Measurements from ENCODE around the gene ZNF224. TPM values are rescaled to one million over a fixed set of nuclear protein-coding genes. Genes with fewer than 3 reads are reported as not detected.
A peak's percentile ranks its signal among the peaks of the same experiment; 100 is the strongest.

The ZNF224 gene
- 10 to 100 TPM; 12.5 to 33.0 (median 16.8) TPM for total RNA-seq

- Histone ChIP-seq H3K27me3 (no peaks in the 10 kb centered on the region), H3K9me3 (peaks cover 0 to 9% (median 0%) of the 10 kb centered on the region in 3 donors), H3K27ac (peak within 1 kb of the TSS; percentile 11 to 83 (median 82)), H3K4me1 (peaks cover 0 to 21% (median 0%) of the 10 kb centered on the region in 3 donors), H3K4me3 (peak within 1 kb of the TSS; percentile 41 to 77), H3K36me3 (peaks cover 0 to 27% of the 10 kb centered on the region in 2 donors)
- TF ChIP-seq EP300 (IDR thresholded peaks at IDR 0.05) (no peak), POLR2AphosphoS5 (IDR thresholded peaks at IDR 0.05) (peak; percentile 60)
- 0% methylated on average over 4 to 24 of the region's 50 CpGs for whole genome bisulfite sequencing, 2 donors (ENCODE audit: low coverage in 1 of 2)
- peak; percentile 99 for ATAC-seq
Observed at GRCh38 chr19:44093931-44094765, at the start of gene ZNF224. TSS of gene ZNF224 (plus strand) at chr19:44094361. CDS start at chr19:44097874, 3,513 bp downstream.

GRCh38 chr19:44050740-44051649, 43.2 kb upstream of the ZNF224 start:
- H3K9me3 ChIP-seq = peaks cover 0 to 19% (median 0%) of the 10 kb centered on the region in 3 donors
- H3K4me1 ChIP-seq = peaks cover 0 to 19% (median 6%) of the 10 kb centered on the region in 3 donors
- H3K4me3 ChIP-seq = peak overlapping the region; percentile 72 to 86
- H3K36me3 ChIP-seq = peaks cover 0 to 21% of the 10 kb centered on the region in 2 donors
- TF ChIP-seq CTCF (IDR thresholded peaks at IDR 0.05) (no peak), POLR2AphosphoS5 (IDR thresholded peaks at IDR 0.05) (no peak), EP300 (IDR thresholded peaks at IDR 0.05) (no peak), POLR2A (IDR thresholded peaks at IDR 0.05) (no peak)
- 10 to 14% methylated on average over 14 to 19 of the region's 21 CpGs for WGBS, 2 donors (ENCODE audit: low coverage in 1 of 2)
- H3K27me3 ChIP-seq = peaks cover 34% of the 10 kb centered on the region
- peak overlapping the region in 3 of 4 donors; percentile 80 to 84 (median 83) for H3K27ac ChIP-seq
- no peak for ATAC-seq

- peaks cover 34% of the 10 kb centered on the region for H3K27me3 ChIP-seq
- H3K27ac ChIP-seq = peak within 1 kb of the TSS in 3 of 4 donors; percentile 80 to 84 (median 83)
- 0 to 3% methylated on average over 1 to 8 of the region's 38 CpGs for WGBS, 2 donors (ENCODE audit: low coverage in 1 of 2)
- peaks cover 0 to 19% (median 0%) of the 10 kb centered on the region in 3 donors for H3K9me3 ChIP-seq
- H3K36me3 ChIP-seq = peaks cover 0 to 26% of the 10 kb centered on the region in 2 donors
- peak; percentile 90 for TF ChIP-seq POLR2AphosphoS5 (IDR thresholded peaks at IDR 0.05)
- TF ChIP-seq EP300 (IDR thresholded peaks at IDR 0.05) = no peak
- peaks cover 0 to 19% (median 6%) of the 10 kb centered on the region in 3 donors for H3K4me1 ChIP-seq
- H3K4me3 ChIP-seq = peak within 1 kb of the TSS; percentile 72 to 86
- peak; percentile 100 for ATAC-seq
Observed at GRCh38 chr19:44051650-44052402, 42.3 kb upstream of the ZNF224 start, which contains the start of gene ZNF223. TSS of gene ZNF223 (plus strand) at chr19:44052036. CDS start at chr19:44055177, 3,141 bp downstream.

GRCh38 chr19:44055870-44056269, 38.3 kb upstream of the ZNF224 start:
- Histone ChIP-seq H3K27me3 (no peaks in the 10 kb centered on the region), H3K36me3 (peaks cover 0 to 65% of the 10 kb centered on the region in 2 donors), H3K4me3 (no peak overlapping the region), H3K27ac (no peak overlapping the region), H3K4me1 (peaks cover 0 to 18% (median 6%) of the 10 kb centered on the region in 3 donors), H3K9me3 (peaks cover 0 to 6% (median 0%) of the 10 kb centered on the region in 3 donors)
- WGBS, 2 donors (ENCODE audit: low coverage in 1 of 2) = 77 to 79% methylated on average over 2 to 5 of the region's 5 CpGs
- no peak for ATAC-seq
- TF ChIP-seq CTCF (IDR thresholded peaks at IDR 0.05) = no peak
- no peak for TF ChIP-seq POLR2A (IDR thresholded peaks at IDR 0.05)
- no peak for TF ChIP-seq POLR2AphosphoS5 (IDR thresholded peaks at IDR 0.05)
- no peak for TF ChIP-seq EP300 (IDR thresholded peaks at IDR 0.05)

GRCh38 chr19:44059229-44059628, 34.9 kb upstream of the ZNF224 start:
- Histone ChIP-seq H3K4me3 (no peak overlapping the region), H3K36me3 (peaks cover 3 to 95% of the 10 kb centered on the region in 2 donors), H3K27ac (no peak overlapping the region), H3K9me3 (peaks cover 0 to 36% (median 0%) of the 10 kb centered on the region in 3 donors), H3K27me3 (no peaks in the 10 kb centered on the region), H3K4me1 (no peaks in the 10 kb centered on the region)
- TF ChIP-seq CTCF (IDR thresholded peaks at IDR 0.05) (no peak), POLR2AphosphoS5 (IDR thresholded peaks at IDR 0.05) (no peak), POLR2A (IDR thresholded peaks at IDR 0.05) (no peak), EP300 (IDR thresholded peaks at IDR 0.05) (no peak)
- 90% methylated on average over 2 of the region's 2 CpGs; no CpG with 5 or more reads in 1 of the 2 donors for WGBS, 2 donors (ENCODE audit: low coverage in 1 of 2)
- no peak for ATAC-seq
